ENCODE data around the gene OPCML.

OPCML gene

DNA sequence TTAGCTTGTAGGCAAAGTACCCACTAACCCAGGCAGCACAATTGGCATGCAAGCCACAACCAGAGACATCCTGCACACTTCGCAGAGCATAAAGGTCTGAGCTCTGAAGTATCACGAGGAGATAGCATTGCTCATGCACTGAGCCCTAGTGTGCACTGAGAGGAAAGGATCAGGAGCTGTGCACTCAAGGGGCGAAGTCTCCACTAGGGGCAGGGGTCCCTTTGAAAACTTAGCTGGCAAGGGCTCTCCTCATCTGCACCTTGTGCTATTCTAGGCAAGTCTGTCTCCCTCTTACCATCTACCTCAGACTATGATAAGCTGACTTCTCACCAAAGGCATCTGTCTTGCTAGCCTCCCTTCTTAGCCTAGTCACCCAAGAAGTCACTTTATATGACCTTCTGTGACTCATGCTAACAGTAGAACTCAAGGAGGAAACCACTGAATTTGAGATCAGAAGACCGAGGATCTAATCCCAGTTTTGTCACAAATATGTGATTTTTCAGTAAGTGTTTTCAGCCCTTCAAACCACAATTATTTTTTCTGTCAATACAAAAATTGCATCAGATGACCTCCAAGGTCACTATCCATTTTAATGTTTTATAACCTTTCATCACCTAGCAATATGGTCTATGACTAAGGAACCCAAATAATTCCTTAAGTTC lies 1083.8 kb downstream of the OPCML start:
- no peak for DNase-seq (ENCODE audit: low read depth)
- H3K4me3 ChIP-seq (ENCODE audit: control insufficient read depth, low read depth, low read length), result no peak overlapping the region
- TF ChIP-seq, protein P1, sequence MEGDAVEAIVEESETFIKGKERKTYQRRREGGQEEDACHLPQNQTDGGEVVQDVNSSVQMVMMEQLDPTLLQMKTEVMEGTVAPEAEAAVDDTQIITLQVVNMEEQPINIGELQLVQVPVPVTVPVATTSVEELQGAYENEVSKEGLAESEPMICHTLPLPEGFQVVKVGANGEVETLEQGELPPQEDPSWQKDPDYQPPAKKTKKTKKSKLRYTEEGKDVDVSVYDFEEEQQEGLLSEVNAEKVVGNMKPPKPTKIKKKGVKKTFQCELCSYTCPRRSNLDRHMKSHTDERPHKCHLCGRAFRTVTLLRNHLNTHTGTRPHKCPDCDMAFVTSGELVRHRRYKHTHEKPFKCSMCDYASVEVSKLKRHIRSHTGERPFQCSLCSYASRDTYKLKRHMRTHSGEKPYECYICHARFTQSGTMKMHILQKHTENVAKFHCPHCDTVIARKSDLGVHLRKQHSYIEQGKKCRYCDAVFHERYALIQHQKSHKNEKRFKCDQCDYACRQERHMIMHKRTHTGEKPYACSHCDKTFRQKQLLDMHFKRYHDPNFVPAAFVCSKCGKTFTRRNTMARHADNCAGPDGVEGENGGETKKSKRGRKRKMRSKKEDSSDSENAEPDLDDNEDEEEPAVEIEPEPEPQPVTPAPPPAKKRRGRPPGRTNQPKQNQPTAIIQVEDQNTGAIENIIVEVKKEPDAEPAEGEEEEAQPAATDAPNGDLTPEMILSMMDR (IDR thresholded peaks at IDR 0.05; ENCODE audit: control insufficient read depth, insufficient read depth, low read depth, low read length, missing control alignments), result no peak

DNA sequence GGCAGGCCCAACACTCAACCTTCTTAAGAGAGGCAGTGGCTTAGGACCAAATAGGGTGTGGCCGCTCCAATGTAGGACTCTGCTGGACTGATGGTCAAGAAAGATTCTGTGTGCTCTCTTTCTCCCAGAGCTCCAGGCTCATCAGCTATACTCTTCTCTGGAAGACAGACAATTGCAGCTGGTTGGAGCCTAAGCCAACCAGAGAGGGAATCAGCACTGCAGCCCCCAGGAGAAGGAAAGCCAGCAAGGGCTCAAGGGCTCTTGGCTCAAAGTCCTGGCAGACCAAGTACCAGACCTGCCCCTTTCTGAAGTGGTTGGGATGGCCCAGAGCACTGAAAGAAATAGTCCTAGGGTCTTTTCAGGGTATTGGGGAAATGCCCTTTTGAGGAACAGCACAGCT lies 1084.5 kb downstream of the OPCML start:
- no peak for DNase-seq (ENCODE audit: low read depth)
- no peak overlapping the region for H3K4me3 ChIP-seq (ENCODE audit: control insufficient read depth, low read depth, low read length)
- TF ChIP-seq, protein P1 (IDR thresholded peaks at IDR 0.05; ENCODE audit: control insufficient read depth, insufficient read depth, low read depth, low read length, missing control alignments), result no peak

DNA sequence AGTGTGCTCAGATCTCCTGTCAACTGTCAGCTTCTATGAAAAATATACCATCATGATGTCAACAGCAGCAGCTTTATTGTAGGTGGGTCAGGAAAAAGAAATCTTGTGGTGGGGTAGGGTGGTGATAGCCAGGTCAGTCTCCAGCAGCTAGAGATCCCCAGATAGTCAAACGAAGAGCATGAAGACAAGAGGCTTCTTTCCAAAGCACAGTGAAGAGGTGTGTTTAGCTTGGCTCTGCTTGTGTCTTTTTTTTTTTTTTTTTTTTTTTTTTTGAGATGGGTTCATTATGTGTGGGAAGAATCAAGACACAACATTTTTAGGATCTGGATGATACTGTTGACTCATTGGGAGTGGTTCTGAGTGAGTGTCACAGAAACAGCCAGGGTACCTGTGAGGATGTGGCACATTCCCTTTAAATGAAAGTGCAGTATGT lies 1086.4 kb downstream of the OPCML start:
- DNase-seq (ENCODE audit: low read depth), result no peak
- no peak overlapping the region for H3K4me3 ChIP-seq (ENCODE audit: control insufficient read depth, low read depth, low read length)
- TF ChIP-seq, protein P1 (IDR thresholded peaks at IDR 0.05; ENCODE audit: control insufficient read depth, insufficient read depth, low read depth, low read length, missing control alignments), result no peak

DNA sequence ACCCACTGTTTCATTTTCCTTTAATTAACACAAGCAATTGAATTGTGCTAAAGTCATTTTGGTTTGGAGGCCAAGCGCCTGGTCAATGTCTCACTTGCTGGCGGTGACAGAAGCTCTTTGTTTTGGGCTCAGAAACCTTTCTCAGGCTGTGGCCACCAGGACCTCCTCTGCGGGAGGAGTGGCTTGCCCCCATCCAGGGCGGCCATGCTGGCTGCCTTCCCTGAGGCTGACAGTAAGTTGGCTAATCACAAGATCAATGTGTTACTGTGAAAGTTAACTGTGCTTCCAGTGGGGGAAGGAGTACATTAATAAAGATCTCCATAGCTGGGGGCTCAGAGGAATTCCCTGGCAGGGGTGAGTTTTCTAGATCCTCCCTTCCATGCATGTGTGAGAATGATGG lies 1087.4 kb downstream of the OPCML start:
- no peak overlapping the region for H3K4me3 ChIP-seq (ENCODE audit: control insufficient read depth, low read depth, low read length)
- DNase-seq (ENCODE audit: low read depth), result no peak
- TF ChIP-seq, protein P1 (IDR thresholded peaks at IDR 0.05; ENCODE audit: control insufficient read depth, insufficient read depth, low read depth, low read length, missing control alignments), result no peak

DNA sequence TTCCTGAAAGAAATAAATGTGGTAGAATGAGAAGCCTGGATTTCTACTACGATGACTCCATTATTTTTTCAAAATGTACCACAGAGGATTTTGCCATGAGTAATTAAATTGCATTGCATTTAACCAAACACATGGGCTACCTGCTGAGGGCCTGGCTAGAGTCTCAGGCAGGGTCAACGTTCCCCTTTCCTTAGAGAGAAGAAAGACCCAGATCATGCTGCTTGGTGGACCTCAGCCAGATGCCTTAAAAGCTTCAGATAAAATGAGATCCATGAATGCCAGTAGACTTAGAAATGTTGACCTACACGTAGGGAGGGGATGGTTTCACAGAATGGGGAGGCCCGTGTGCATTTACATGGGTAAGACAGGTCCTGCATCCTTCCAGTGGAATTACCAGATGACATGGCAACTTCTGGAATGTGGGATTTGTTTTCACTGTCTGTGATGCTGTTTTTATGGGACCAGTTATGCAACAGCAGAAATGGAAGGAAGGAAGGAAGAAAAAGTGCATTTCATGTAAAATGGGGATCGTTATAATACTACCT lies 1092.5 kb downstream of the OPCML start:
- TF ChIP-seq, protein P1 (IDR thresholded peaks at IDR 0.05; ENCODE audit: control insufficient read depth, insufficient read depth, low read depth, low read length, missing control alignments), result no peak
- no peak overlapping the region for H3K4me3 ChIP-seq (ENCODE audit: control insufficient read depth, low read depth, low read length)
- no peak for DNase-seq (ENCODE audit: low read depth)

DNA sequence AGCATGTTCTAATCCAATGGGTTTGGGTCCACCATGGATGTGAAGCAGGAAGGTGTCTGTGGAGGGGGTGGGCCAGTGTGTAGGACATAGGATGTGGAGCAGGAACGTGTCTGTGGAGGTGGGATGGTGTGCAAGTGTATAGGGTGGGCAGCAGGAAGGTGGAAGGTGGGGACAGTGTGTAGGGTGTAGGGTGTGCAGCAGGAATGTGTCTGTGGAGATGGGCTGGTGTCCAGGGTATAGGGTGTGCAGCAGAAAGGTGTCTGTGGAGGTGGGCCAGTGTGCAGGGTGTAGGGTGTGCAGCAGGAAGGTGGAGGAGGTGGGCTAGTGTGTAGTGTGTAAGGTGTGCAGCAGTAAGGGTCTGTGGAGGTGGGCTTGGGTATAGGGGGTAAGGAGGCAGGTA lies 1093.9 kb downstream of the OPCML start:
- TF ChIP-seq, protein P1 (IDR thresholded peaks at IDR 0.05; ENCODE audit: control insufficient read depth, insufficient read depth, low read depth, low read length, missing control alignments), result no peak
- DNase-seq (ENCODE audit: low read depth), result no peak
- no peak overlapping the region for H3K4me3 ChIP-seq (ENCODE audit: control insufficient read depth, low read depth, low read length)

Measured in AG09309 (cell line).